Loucy (cell line): ENCODE results near the gene MAPK8IP2.
"Not testable (repeated sequence)": the region's sequence is repeated elsewhere in the genome, so short reads cannot be mapped to it uniquely, and the experiment has no call there.

Experiments
- EZH2phosphoT487 ChIP-seq: fragments of 200-600 bp; IDR thresholded peaks from 2 replicates; pipeline ENCODE4 v1.6.1; 2018; ENCODE audit warnings: antibody characterized with exemption, mild to moderate bottlenecking, moderate library complexity, borderline replicate concordance
- TF ChIP-seq, protein P1 (sequence below): fragments of 200-600 bp; sonication (generic); conservative IDR thresholded peaks from 2 replicates; pipeline ENCODE4 v1.5.1; 2014; ENCODE audit warnings: mild to moderate bottlenecking, antibody characterized with exemption, low read length

- TF ChIP-seq, protein P1, sequence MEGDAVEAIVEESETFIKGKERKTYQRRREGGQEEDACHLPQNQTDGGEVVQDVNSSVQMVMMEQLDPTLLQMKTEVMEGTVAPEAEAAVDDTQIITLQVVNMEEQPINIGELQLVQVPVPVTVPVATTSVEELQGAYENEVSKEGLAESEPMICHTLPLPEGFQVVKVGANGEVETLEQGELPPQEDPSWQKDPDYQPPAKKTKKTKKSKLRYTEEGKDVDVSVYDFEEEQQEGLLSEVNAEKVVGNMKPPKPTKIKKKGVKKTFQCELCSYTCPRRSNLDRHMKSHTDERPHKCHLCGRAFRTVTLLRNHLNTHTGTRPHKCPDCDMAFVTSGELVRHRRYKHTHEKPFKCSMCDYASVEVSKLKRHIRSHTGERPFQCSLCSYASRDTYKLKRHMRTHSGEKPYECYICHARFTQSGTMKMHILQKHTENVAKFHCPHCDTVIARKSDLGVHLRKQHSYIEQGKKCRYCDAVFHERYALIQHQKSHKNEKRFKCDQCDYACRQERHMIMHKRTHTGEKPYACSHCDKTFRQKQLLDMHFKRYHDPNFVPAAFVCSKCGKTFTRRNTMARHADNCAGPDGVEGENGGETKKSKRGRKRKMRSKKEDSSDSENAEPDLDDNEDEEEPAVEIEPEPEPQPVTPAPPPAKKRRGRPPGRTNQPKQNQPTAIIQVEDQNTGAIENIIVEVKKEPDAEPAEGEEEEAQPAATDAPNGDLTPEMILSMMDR, result not testable (repeated sequence)
- TF ChIP-seq EZH2phosphoT487, result not testable (repeated sequence)
Observed at GRCh38 chr22:50614296-50614695, 13.7 kb downstream of the MAPK8IP2 start.
